A549 treated with CpdA at 1 μM for 4 hours (cell line): ENCODE measurements around the gene FAM131B. TPM values are rescaled to one million over a fixed set of nuclear protein-coding genes. Genes with fewer than 3 reads are reported as not detected.

Source experiments
- total RNA-seq: library from RNA; stranded (reverse); fragments of 200-300 nt; extraction: Qiagen RNA extraction; gene quantifications from 5 replicates; pipeline ENCODE4 v1.2.3, GENCODE V29; 2022; ENCODE audit warnings: low read depth

Gene FAM131B
- 0.48 to 0.73 TPM (median 0.54 TPM) in 5 replicates for total RNA-seq

DNA sequence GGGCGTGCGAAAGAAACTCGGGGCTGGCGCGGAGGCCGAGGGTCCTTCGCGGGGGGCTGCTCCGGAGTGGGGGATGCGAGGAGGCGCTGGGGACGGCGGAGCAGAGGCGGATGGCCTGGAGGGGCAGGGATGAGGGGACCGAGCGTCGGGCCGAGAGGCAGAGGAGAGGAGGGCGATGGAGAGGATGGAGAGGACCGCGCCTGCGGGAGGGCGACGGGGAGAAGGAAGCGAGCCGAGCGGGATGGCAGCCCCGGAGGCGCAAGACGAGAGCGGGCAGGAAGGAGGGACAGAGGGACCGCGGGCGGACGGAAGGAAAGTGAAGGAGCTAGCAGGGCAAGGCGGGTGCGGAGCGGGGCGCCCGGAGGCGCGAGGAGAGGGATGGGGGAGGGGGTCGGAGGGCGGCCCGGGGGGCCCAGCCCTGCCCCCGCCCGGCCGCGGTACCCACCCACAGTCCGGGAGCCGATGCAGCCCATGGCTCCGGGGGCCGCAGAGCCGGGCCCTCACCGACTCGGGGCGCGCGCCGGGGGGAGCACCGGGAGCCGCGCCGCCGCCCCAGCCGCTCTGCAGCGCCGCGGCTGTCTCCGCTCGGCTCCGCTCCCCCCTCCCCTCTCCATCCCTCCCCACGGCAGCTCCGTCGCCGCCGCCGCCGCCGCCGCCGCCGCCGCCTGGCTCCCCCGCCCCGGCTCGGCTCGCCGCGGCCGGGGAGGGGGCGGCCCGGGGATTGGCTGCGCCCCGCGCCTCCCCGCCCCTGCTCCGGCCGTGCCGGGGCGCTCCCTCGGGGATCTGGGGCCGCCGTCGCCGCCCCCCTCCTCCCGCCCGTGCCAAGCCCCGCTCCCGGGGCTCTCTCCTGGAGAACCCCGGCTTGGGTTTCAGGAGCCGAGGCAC is at the start of gene FAM131B:
Gene FAM131B, minus strand, starts transcription at position 583 of the 885 bp plus-strand sequence. Its CDS starts 110 bp downstream, at position 473.

GRCh38 chr7:143408686-143409561 is 46.4 kb upstream of the FAM131B start, which contains the start of gene EPHA1:
Gene EPHA1, minus strand, starts transcription at chr7:143408856. Its CDS starts 51 bp downstream, at chr7:143408805.

GRCh38 chr7:143380646-143381426 is 18.3 kb upstream of the FAM131B start, which contains the start of gene ZYX:
Gene ZYX, plus strand, starts transcription at chr7:143381345. Its CDS starts 227 bp downstream, at chr7:143381572.

GRCh38 chr7:143315776-143316175 is 46.7 kb downstream of the FAM131B start, which contains the start of gene CLCN1:
Gene CLCN1, plus strand, starts transcription at chr7:143316111. Its CDS starts 102 bp downstream, at chr7:143316213.

Other genes starting within 250 kb of the FAM131B start
- gene PIP, start 230.6 kb downstream of the FAM131B start, total RNA-seq = not detected in 5 replicates
- gene TAS2R39, start 179.3 kb downstream of the FAM131B start, total RNA-seq = not detected in 5 replicates
- not detected in 5 replicates for gene TAS2R40, start 140.7 kb downstream of the FAM131B start, total RNA-seq
- gene GSTK1, start 99.3 kb downstream of the FAM131B start, total RNA-seq = 107 to 120 TPM (median 118 TPM) in 5 replicates
- gene TMEM139, start 77.8 kb downstream of the FAM131B start, total RNA-seq = 0.48 to 1.1 TPM (median 1.0 TPM) in 5 replicates
- 17.8 to 27.9 TPM (median 21.0 TPM) in 5 replicates for gene CASP2, start 74.4 kb downstream of the FAM131B start, total RNA-seq
- 0.05 TPM in 1 of 5 replicates, not detected in the others for gene CLCN1, start 46.6 kb downstream of the FAM131B start, total RNA-seq
- 152 to 207 TPM (median 183 TPM) in 5 replicates for gene ZYX, start 18.6 kb upstream of the FAM131B start, total RNA-seq
- gene EPHA1, start 46.1 kb upstream of the FAM131B start, total RNA-seq = not detected in 5 replicates
- gene TAS2R60, start 80.7 kb upstream of the FAM131B start, total RNA-seq = not detected in 5 replicates
- gene TAS2R41, start 115.2 kb upstream of the FAM131B start, total RNA-seq = not detected in 5 replicates
- gene CTAGE15, start 209.1 kb upstream of the FAM131B start, total RNA-seq = not detected in 5 replicates